PC-9 (cell line): ENCODE measurements around the gene GLYATL3.

Experiments used
- EZH2 ChIP-seq: fragments of 200-600 bp; sonication (generic); IDR thresholded peaks from 2 replicates; pipeline ENCODE4 v1.8.0; 2017; ENCODE audit warnings: antibody characterized with exemption, low read depth
- TF ChIP-seq, protein P1 (sequence below): fragments of 200-600 bp; sonication (generic); conservative IDR thresholded peaks from 2 replicates; pipeline ENCODE4 v1.6.1; 2017; ENCODE audit warnings: mixed run types, antibody characterized with exemption, mild to moderate bottlenecking, moderate library complexity

GRCh38 chr6:49462599-49462926, 37.2 kb upstream of the GLYATL3 start:
- TF ChIP-seq, protein P1, sequence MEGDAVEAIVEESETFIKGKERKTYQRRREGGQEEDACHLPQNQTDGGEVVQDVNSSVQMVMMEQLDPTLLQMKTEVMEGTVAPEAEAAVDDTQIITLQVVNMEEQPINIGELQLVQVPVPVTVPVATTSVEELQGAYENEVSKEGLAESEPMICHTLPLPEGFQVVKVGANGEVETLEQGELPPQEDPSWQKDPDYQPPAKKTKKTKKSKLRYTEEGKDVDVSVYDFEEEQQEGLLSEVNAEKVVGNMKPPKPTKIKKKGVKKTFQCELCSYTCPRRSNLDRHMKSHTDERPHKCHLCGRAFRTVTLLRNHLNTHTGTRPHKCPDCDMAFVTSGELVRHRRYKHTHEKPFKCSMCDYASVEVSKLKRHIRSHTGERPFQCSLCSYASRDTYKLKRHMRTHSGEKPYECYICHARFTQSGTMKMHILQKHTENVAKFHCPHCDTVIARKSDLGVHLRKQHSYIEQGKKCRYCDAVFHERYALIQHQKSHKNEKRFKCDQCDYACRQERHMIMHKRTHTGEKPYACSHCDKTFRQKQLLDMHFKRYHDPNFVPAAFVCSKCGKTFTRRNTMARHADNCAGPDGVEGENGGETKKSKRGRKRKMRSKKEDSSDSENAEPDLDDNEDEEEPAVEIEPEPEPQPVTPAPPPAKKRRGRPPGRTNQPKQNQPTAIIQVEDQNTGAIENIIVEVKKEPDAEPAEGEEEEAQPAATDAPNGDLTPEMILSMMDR = no peak
- TF ChIP-seq EZH2 = no peak
